ENCODE data around the gene ARFGEF2. TPM values are rescaled to one million over a fixed set of nuclear protein-coding genes. Genes with fewer than 3 reads are reported as not detected.

ARFGEF2 gene
- total and polyA plus RNA-seq, 2 of the 4 experiments (the other 2 are of a cell fraction), result 10.3 to 39.1 TPM

DNA sequence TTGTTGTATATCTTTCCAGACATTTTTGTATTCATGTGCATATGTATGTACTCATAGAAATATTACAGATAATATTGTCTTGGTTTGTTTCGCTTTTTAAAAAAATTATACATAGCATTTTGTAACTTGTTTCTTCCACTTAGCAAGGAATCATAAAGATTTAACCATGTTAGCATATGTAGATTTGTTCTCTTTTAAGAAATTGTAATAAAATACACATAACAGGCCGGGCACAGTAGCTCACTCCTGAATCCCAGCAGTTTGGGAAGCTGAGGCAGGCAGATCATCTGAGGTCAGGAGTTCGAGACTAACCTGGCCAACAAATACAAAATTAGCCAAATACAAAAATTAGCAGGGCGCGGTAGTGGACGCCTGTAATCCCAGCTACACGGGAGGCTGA, 80.2 kb downstream of the ARFGEF2 start:
- no peak for TF ChIP-seq SMC3 (IDR thresholded peaks at IDR 0.05; ENCODE audit: low read depth, low read length)
- TF ChIP-seq, protein P1, sequence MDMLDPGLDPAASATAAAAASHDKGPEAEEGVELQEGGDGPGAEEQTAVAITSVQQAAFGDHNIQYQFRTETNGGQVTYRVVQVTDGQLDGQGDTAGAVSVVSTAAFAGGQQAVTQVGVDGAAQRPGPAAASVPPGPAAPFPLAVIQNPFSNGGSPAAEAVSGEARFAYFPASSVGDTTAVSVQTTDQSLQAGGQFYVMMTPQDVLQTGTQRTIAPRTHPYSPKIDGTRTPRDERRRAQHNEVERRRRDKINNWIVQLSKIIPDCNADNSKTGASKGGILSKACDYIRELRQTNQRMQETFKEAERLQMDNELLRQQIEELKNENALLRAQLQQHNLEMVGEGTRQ (IDR thresholded peaks at IDR 0.05; ENCODE audit: low read depth, low read length), result no peak
- no peak for TF ChIP-seq NFE2L2 (IDR thresholded peaks at IDR 0.05; ENCODE audit: low read depth, low read length)
- TF ChIP-seq FOS (IDR thresholded peaks at IDR 0.05; ENCODE audit: low read depth, low read length), result no peak
- no peak for TF ChIP-seq MXI1 (IDR thresholded peaks at IDR 0.05; ENCODE audit: borderline replicate concordance, low read depth, low read length)
- TF ChIP-seq, protein P2, sequence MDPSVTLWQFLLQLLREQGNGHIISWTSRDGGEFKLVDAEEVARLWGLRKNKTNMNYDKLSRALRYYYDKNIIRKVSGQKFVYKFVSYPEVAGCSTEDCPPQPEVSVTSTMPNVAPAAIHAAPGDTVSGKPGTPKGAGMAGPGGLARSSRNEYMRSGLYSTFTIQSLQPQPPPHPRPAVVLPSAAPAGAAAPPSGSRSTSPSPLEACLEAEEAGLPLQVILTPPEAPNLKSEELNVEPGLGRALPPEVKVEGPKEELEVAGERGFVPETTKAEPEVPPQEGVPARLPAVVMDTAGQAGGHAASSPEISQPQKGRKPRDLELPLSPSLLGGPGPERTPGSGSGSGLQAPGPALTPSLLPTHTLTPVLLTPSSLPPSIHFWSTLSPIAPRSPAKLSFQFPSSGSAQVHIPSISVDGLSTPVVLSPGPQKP (IDR thresholded peaks at IDR 0.05; ENCODE audit: borderline replicate concordance, low read depth, low read length), result no peak
- no peak for TF ChIP-seq POLR2A (IDR thresholded peaks at IDR 0.05; ENCODE audit: low read depth, low read length)
- no peak for TF ChIP-seq RFX5 (IDR thresholded peaks at IDR 0.05; ENCODE audit: low read depth, low read length)
- TF ChIP-seq BHLHE40 (IDR thresholded peaks at IDR 0.05; ENCODE audit: low read depth, low read length), result no peak
- TF ChIP-seq CHD1 (IDR thresholded peaks at IDR 0.05; ENCODE audit: low read depth, low read length), result no peak
- TF ChIP-seq MAZ (IDR thresholded peaks at IDR 0.05; ENCODE audit: borderline replicate concordance, low read depth, low read length), result no peak
- H3K27ac ChIP-seq (ENCODE audit: insufficient read depth, low read length), result no peak overlapping the region
- H3K36me3 ChIP-seq (ENCODE audit: control insufficient read depth, insufficient read depth, low read length), result peaks cover 39% of the 10 kb centered on the region
- no peak overlapping the region for H2AK5ac ChIP-seq (ENCODE audit: low read depth, low read length)
- no peak overlapping the region for H2BK20ac ChIP-seq (ENCODE audit: low read depth, low read length)
- no peak overlapping the region for H3K56ac ChIP-seq (ENCODE audit: extremely low read depth, insufficient read depth, low read length)
- CTCF ChIA-PET, result interaction anchor here (1.0 kb wide), 1 partner anchor 9 kb away, joined by 3 read pairs; no protein-coding TSS in a partner anchor
- dilution Hi-C loops (cut with HindIII; ENCODE audit: low sequenced_read_pairs, unreplicated experiment), result no loop called here
- no CpG with 5 or more reads among the region's 7 CpGs for WGBS, 2 experiments (ENCODE audit: extremely low coverage in 2 of 2, insufficient read length in 1 of 2)
- H4K91ac ChIP-seq (ENCODE audit: insufficient read depth, low read depth, low read length), result no peak overlapping the region
- no peak overlapping the region for H4K5ac ChIP-seq (ENCODE audit: low read depth, low read length)
- no TSS peak for BruUV-seq (replicated peaks)
- H2AFZ ChIP-seq (replicated peaks; ENCODE audit: low read length, poor library complexity), result no peak overlapping the region
- no peak overlapping the region for H3K4me2 ChIP-seq (ENCODE audit: low read depth, low read length)
- H2BK15ac ChIP-seq (ENCODE audit: low read depth, low read length), result no peak overlapping the region
- H3K4ac ChIP-seq (ENCODE audit: low read depth, low read length), result no peak overlapping the region
- intact Hi-C loops (cut with micrococcal nuclease), result no loop called here
- no peak overlapping the region for H4K8ac ChIP-seq (ENCODE audit: low read depth in 2 of 2, low read length in 2 of 2)
- no peak overlapping the region for H2AK9ac ChIP-seq (replicated peaks; ENCODE audit: low read depth, low read length, poor library complexity)
- no peak overlapping the region for H3K4me3 ChIP-seq (ENCODE audit: insufficient read depth, low read depth, low read length)
- no peaks in the 10 kb centered on the region for H3K4me1 ChIP-seq (ENCODE audit: control insufficient read depth, insufficient read depth, low read length)
- POLR2A ChIA-PET (ENCODE audit: unreplicated experiment), result interaction anchor here (0.5 kb wide), 1 partner anchor 63 kb away, joined by 7 read pairs; no protein-coding TSS in a partner anchor
- H2BK5ac ChIP-seq (ENCODE audit: low read depth, low read length, poor library complexity, severe bottlenecking), result no peak overlapping the region
- DNase-seq, result no peak
- H3K9me1 ChIP-seq (ENCODE audit: insufficient read depth, low read length), result no peaks in the 10 kb centered on the region
- ATAC-seq (ENCODE audit: low read depth), result no peak
- no peaks in the 10 kb centered on the region for H4K20me1 ChIP-seq (ENCODE audit: insufficient read depth, low read length)
- H3K14ac ChIP-seq (replicated peaks; ENCODE audit: low read depth, low read length), result no peak overlapping the region
- H3K18ac ChIP-seq (ENCODE audit: low read depth, low read length), result no peak overlapping the region
- H3K79me1 ChIP-seq (ENCODE audit: low read depth in 1 of 2, low read length in 2 of 2), result no peaks in the 10 kb centered on the region
- in situ Hi-C loops (cut with MboI; ENCODE audit: low sequenced_read_pairs), result no loop called here
- H3K9me3 ChIP-seq (ENCODE audit: control insufficient read depth, insufficient read depth, low read length), result no peaks in the 10 kb centered on the region
- H3K9ac ChIP-seq (ENCODE audit: low read depth, low read length), result no peak overlapping the region
- H3K23ac ChIP-seq (ENCODE audit: low read depth, low read length), result no peak overlapping the region
- no peak overlapping the region for H2BK120ac ChIP-seq (ENCODE audit: low read depth, low read length)
- no peaks in the 10 kb centered on the region for H3K27me3 ChIP-seq (ENCODE audit: control insufficient read depth, insufficient read depth, low read length)

Measured in IMR-90 (cell line).